Colonic mucosa (tissue), 4 donors: Measurements from ENCODE around the gene FBXO21. TPM values are rescaled to one million over a fixed set of nuclear protein-coding genes. Genes with fewer than 3 reads are reported as not detected.

Experiments used
- DNase-seq: peaks from one replicate; pipeline ENCODE4 v3.0.0-alpha.2; 2020
- H3K27ac ChIP-seq: fragments of 200-600 bp; one replicate; pipeline ENCODE4 v1.8.0; 2021
- H3K27me3 ChIP-seq: fragments of 200-600 bp; one replicate; pipeline ENCODE4 v1.8.0; 2021
- H3K36me3 ChIP-seq: fragments of 200-600 bp; one replicate; pipeline ENCODE4 v1.8.0; 2021
- H3K4me1 ChIP-seq: fragments of 200-600 bp; one replicate; pipeline ENCODE4 v1.8.0; 2021; ENCODE audit warnings: mild to moderate bottlenecking
- H3K4me3 ChIP-seq: fragments of 200-600 bp; one replicate; pipeline ENCODE4 v1.8.0; 2021
- H3K9ac ChIP-seq, 2 donors: one replicate each; pipeline ENCODE4 v1.7.0; 2013; ENCODE audit warnings: control low read depth in 2 of 2, low read depth in 2 of 2, low read length in 2 of 2
- H3K9me3 ChIP-seq: fragments of 200-600 bp; one replicate; pipeline ENCODE4 v1.8.0; 2021
- CTCF ChIP-seq: fragments of 200-600 bp; IDR thresholded peaks from one replicate; pipeline ENCODE4 v1.8.0; 2022; ENCODE audit warnings: antibody characterized with exemption, mild to moderate bottlenecking
- intact Hi-C: fragments of 100-400 bp; cut with DNase I; formaldehyde crosslinking; loops from one replicate; pipeline ENCODE4 v1.14.1; 2022
- total RNA-seq, 2 donors: library from RNA; stranded (reverse); fragmentation: NEBNext Ultra II Directional in 1 of 2; extraction: Animal tissue kit (Norgen Biotek cat#: 25700) in 1 of 2; gene quantifications; one replicate each; pipeline ENCODE4 v1.2.1, GENCODE V29; 2021
- donor health status: healthy.
- donor health status: DM: no; HTN: no; CAD: no.
- donor health status: DM: no; HTN: no; CAD: no.

Gene FBXO21
- total RNA-seq, 2 donors from 2014 or later = 34.5 to 34.7 TPM

- intact Hi-C loops = no loop called here
- no peaks in the 10 kb centered on the region for H3K9me3 ChIP-seq
These were observed 28.1 kb downstream of the FBXO21 start for GRCh38 chr12:117162167-117162539.

GRCh38 chr12:117161460-117162166, 28.7 kb downstream of the FBXO21 start:
- Histone ChIP-seq H3K9me3 (no peaks in the 10 kb centered on the region), H3K4me1 (no peaks in the 10 kb centered on the region), H3K36me3 (no peaks in the 10 kb centered on the region), H3K27me3 (no peaks in the 10 kb centered on the region), H3K9ac (no peak overlapping the region), H3K4me3 (no peak overlapping the region), H3K27ac (no peak overlapping the region)
- DNase-seq = no peak
- TF ChIP-seq CTCF = no peak
- intact Hi-C loops = no loop called here

More at GRCh38 chr12:117162167-117162539, 28.1 kb downstream of the FBXO21 start:
- no peak for DNase-seq
- H3K27ac ChIP-seq = no peak overlapping the region
- no peak overlapping the region for H3K9ac ChIP-seq
- H3K36me3 ChIP-seq = no peaks in the 10 kb centered on the region
- H3K4me1 ChIP-seq = no peaks in the 10 kb centered on the region
- no peak overlapping the region for H3K4me3 ChIP-seq
- H3K27me3 ChIP-seq = no peaks in the 10 kb centered on the region
- no peak for TF ChIP-seq CTCF

- no peaks in the 10 kb centered on the region for H3K4me1 ChIP-seq
- no peaks in the 10 kb centered on the region for H3K27me3 ChIP-seq
- no peaks in the 10 kb centered on the region for H3K9me3 ChIP-seq
- intact Hi-C loops = no loop called here
- no peak overlapping the region for H3K27ac ChIP-seq
- no peak for DNase-seq
- H3K4me3 ChIP-seq = no peak overlapping the region
- no peak overlapping the region for H3K9ac ChIP-seq
- peaks cover 6% of the 10 kb centered on the region for H3K36me3 ChIP-seq
- TF ChIP-seq CTCF = no peak
These were observed 30.6 kb downstream of the FBXO21 start for GRCh38 chr12:117159674-117160073.

- Histone ChIP-seq H3K27ac (no peak overlapping the region), H3K27me3 (no peaks in the 10 kb centered on the region), H3K9ac (no peak overlapping the region), H3K4me1 (no peaks in the 10 kb centered on the region), H3K36me3 (peaks cover 6% of the 10 kb centered on the region), H3K9me3 (no peaks in the 10 kb centered on the region), H3K4me3 (no peak overlapping the region)
- TF ChIP-seq CTCF = no peak
- intact Hi-C loops = no loop called here
- DNase-seq = no peak
These were observed 31.2 kb downstream of the FBXO21 start for GRCh38 chr12:117158911-117159553.

- Histone ChIP-seq H3K9me3 (no peaks in the 10 kb centered on the region), H3K4me1 (no peaks in the 10 kb centered on the region), H3K36me3 (peaks cover 6% of the 10 kb centered on the region), H3K9ac (no peak overlapping the region), H3K27me3 (no peaks in the 10 kb centered on the region), H3K4me3 (no peak overlapping the region), H3K27ac (no peak overlapping the region)
- intact Hi-C loops = no loop called here
- TF ChIP-seq CTCF = no peak
- DNase-seq = no peak
These were observed 32.2 kb downstream of the FBXO21 start for GRCh38 chr12:117158096-117158495.
